Hepatocyte (in vitro differentiated cells): ENCODE measurements around the gene ADCY2. TPM values are rescaled to one million over a fixed set of nuclear protein-coding genes. Genes with fewer than 3 reads are reported as not detected.

Experiments
- DNase-seq: peaks from one replicate; pipeline ENCODE4 v3.0.0-alpha.2; 2016; ENCODE audit warnings: low spot score
- H2AFZ ChIP-seq: fragments of 200-600 bp; sonication (generic); 2 replicates; pipeline ENCODE4 v1.6.0; 2016; ENCODE audit warnings: antibody characterized with exemption, mild to moderate bottlenecking
- H3K27ac ChIP-seq: fragments of 200-600 bp; sonication (generic); 2 replicates; pipeline ENCODE4 v1.5.1; 2016; ENCODE audit warnings: mild to moderate bottlenecking
- H3K27me3 ChIP-seq: fragments of 200-600 bp; sonication (generic); 2 replicates; pipeline ENCODE4 v1.6.1; 2016
- H3K36me3 ChIP-seq: fragments of 200-600 bp; sonication (generic); replicated peaks from 2 replicates; pipeline ENCODE4 v1.5.1; 2016; ENCODE audit warnings: low read depth; ENCODE audit not compliant: insufficient read depth
- H3K4me1 ChIP-seq: fragments of 200-600 bp; sonication (generic); 2 replicates; pipeline ENCODE4 v1.5.1; 2016; ENCODE audit warnings: mild to moderate bottlenecking, moderate library complexity; ENCODE audit not compliant: insufficient read depth
- H3K4me2 ChIP-seq: fragments of 200-600 bp; sonication (generic); 2 replicates; pipeline ENCODE4 v1.6.0; 2016
- H3K4me3 ChIP-seq: fragments of 200-600 bp; sonication (generic); 2 replicates; pipeline ENCODE4 v1.5.1; 2016; ENCODE audit warnings: mild to moderate bottlenecking
- H3K79me2 ChIP-seq: fragments of 200-600 bp; sonication (generic); 2 replicates; pipeline ENCODE4 v1.6.0; 2017; ENCODE audit warnings: mild to moderate bottlenecking
- H3K9me2 ChIP-seq: fragments of 200-600 bp; sonication (generic); replicated peaks from 2 replicates; pipeline ENCODE4 v1.6.0; 2017; ENCODE audit warnings: mild to moderate bottlenecking; ENCODE audit not compliant: insufficient read depth
- H3K9me3 ChIP-seq: fragments of 200-600 bp; sonication (generic); 2 replicates; pipeline ENCODE4 v1.5.1; 2016; ENCODE audit warnings: low read depth, mild to moderate bottlenecking
- H4K20me1 ChIP-seq: fragments of 200-600 bp; sonication (generic); 2 replicates; pipeline ENCODE4 v1.6.0; 2016; ENCODE audit warnings: mild to moderate bottlenecking; ENCODE audit not compliant: insufficient read depth, poor library complexity, severe bottlenecking
- EZH2 ChIP-seq: fragments of 200-600 bp; sonication (generic); IDR thresholded peaks from 2 replicates; pipeline ENCODE4 v1.6.1; 2016; ENCODE audit warnings: antibody characterized with exemption, mild to moderate bottlenecking, borderline replicate concordance
- EZH2phosphoT487 ChIP-seq: fragments of 200-600 bp; sonication (generic); IDR thresholded peaks from one replicate; pipeline ENCODE4 v1.6.1; 2018; ENCODE audit warnings: antibody characterized with exemption, mild to moderate bottlenecking, low read depth, moderate library complexity; ENCODE audit not compliant: unreplicated experiment, severe bottlenecking
- WGBS: methylation state at CpG from one replicate; pipeline ENCODE4 v1.1.6; 2016; ENCODE audit warnings: low lambda C conversion rate; ENCODE audit errors: missing lambda C conversion rate; 5-methylcytosine and 5-hydroxymethylcytosine counted together
- polyA plus RNA-seq: library from polyadenylated mRNA; unstranded; fragments of >200 nt; fragmentation: Nextera tagmentation; extraction: Ambion mirVana; gene quantifications from 2 replicates; pipeline ENCODE4 v1.2.1, GENCODE V29; 2016
- total RNA-seq: library from RNA; depleted of rRNA; stranded (reverse); fragments of >200 nt; gene quantifications from 2 replicates; pipeline ENCODE4 v1.2.3, GENCODE V29; 2014
- TF ChIP-seq, protein P1 (sequence below): fragments of 200-600 bp; sonication (generic); IDR thresholded peaks from 2 replicates; pipeline ENCODE4 v1.5.1; 2016; ENCODE audit warnings: antibody characterized with exemption, mild to moderate bottlenecking; ENCODE audit not compliant: poor library complexity

Gene ADCY2
- total and polyA plus RNA-seq, 2 experiments from 2014 or later, result 3.2 to 8.5 TPM

DNA sequence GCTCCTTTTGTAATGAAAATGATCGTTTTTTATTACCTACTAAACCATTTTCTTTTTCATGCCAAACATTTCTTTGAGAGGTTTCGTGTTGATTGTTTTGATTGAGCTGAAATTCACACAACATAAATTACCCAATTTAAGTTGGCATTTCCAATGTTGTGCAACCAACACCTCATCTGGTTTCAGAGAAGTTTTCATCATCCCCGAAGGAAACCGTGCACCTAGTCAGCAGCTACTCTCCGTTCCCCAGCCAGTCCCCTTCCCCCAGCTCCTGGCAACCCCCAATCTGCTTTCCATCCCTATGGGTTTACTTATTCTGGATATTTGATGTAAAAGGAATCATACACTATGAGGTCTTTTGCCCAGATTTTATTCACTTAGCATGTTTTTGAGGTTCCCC is 123.6 kb downstream of the ADCY2 start:
- Histone ChIP-seq H3K79me2 (no peaks in the 10 kb centered on the region), H3K27me3 (no peaks in the 10 kb centered on the region), H4K20me1 (no peaks in the 10 kb centered on the region), H2AFZ (no peak overlapping the region), H3K9me3 (no peaks in the 10 kb centered on the region), H3K4me2 (no peak overlapping the region), H3K27ac (no peak overlapping the region), H3K4me1 (no peaks in the 10 kb centered on the region), H3K36me3 (no peaks in the 10 kb centered on the region), H3K9me2 (no peaks in the 10 kb centered on the region), H3K4me3 (no peak overlapping the region)
- TF ChIP-seq EZH2phosphoT487 (no peak), EZH2 (no peak)
- TF ChIP-seq, protein P1, sequence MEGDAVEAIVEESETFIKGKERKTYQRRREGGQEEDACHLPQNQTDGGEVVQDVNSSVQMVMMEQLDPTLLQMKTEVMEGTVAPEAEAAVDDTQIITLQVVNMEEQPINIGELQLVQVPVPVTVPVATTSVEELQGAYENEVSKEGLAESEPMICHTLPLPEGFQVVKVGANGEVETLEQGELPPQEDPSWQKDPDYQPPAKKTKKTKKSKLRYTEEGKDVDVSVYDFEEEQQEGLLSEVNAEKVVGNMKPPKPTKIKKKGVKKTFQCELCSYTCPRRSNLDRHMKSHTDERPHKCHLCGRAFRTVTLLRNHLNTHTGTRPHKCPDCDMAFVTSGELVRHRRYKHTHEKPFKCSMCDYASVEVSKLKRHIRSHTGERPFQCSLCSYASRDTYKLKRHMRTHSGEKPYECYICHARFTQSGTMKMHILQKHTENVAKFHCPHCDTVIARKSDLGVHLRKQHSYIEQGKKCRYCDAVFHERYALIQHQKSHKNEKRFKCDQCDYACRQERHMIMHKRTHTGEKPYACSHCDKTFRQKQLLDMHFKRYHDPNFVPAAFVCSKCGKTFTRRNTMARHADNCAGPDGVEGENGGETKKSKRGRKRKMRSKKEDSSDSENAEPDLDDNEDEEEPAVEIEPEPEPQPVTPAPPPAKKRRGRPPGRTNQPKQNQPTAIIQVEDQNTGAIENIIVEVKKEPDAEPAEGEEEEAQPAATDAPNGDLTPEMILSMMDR, result no peak
- no peak for DNase-seq
- WGBS, result 61% methylated on average over 5 of the region's 5 CpGs

- TF ChIP-seq, protein P1, result no peak
- Histone ChIP-seq H3K79me2 (no peaks in the 10 kb centered on the region), H3K9me2 (no peaks in the 10 kb centered on the region), H3K27me3 (no peaks in the 10 kb centered on the region), H3K4me2 (no peak overlapping the region), H3K36me3 (no peaks in the 10 kb centered on the region), H4K20me1 (no peaks in the 10 kb centered on the region), H3K4me1 (no peaks in the 10 kb centered on the region), H3K27ac (no peak overlapping the region), H3K4me3 (no peak overlapping the region), H3K9me3 (no peaks in the 10 kb centered on the region), H2AFZ (no peak overlapping the region)
- DNase-seq, result no peak
Measured at GRCh38 chr5:7529880-7530279, 133.9 kb downstream of the ADCY2 start.

- Histone ChIP-seq H3K79me2 (no peaks in the 10 kb centered on the region), H3K4me2 (no peak overlapping the region), H3K9me2 (no peaks in the 10 kb centered on the region), H3K27ac (no peak overlapping the region), H3K36me3 (no peaks in the 10 kb centered on the region), H3K4me1 (no peaks in the 10 kb centered on the region), H3K9me3 (no peaks in the 10 kb centered on the region), H2AFZ (no peak overlapping the region), H3K4me3 (no peak overlapping the region), H3K27me3 (no peaks in the 10 kb centered on the region), H4K20me1 (no peaks in the 10 kb centered on the region)
- no peak for DNase-seq
- TF ChIP-seq, protein P1, result no peak
- TF ChIP-seq EZH2 (no peak), EZH2phosphoT487 (no peak)
- WGBS, result 82% methylated on average over 1 of the region's 1 CpG
Measured at GRCh38 chr5:7533941-7534340, 138.0 kb downstream of the ADCY2 start.

- Histone ChIP-seq H3K4me3 (no peak overlapping the region), H3K36me3 (no peaks in the 10 kb centered on the region), H3K79me2 (no peaks in the 10 kb centered on the region), H3K27me3 (no peaks in the 10 kb centered on the region), H3K9me3 (no peaks in the 10 kb centered on the region), H3K4me1 (no peaks in the 10 kb centered on the region), H3K4me2 (no peak overlapping the region), H3K9me2 (no peaks in the 10 kb centered on the region), H4K20me1 (no peaks in the 10 kb centered on the region), H2AFZ (no peak overlapping the region), H3K27ac (no peak overlapping the region)
- TF ChIP-seq, protein P1, result no peak
- no peak for TF ChIP-seq EZH2phosphoT487
- TF ChIP-seq EZH2, result no peak
- DNase-seq, result no peak
- WGBS, result 52% methylated on average over 3 of the region's 3 CpGs
Measured at GRCh38 chr5:7534505-7534904, 138.6 kb downstream of the ADCY2 start.
